GM21717 (cell line): ENCODE results near the gene PACRG.
"Not testable (repeated sequence)": the region's sequence is repeated elsewhere in the genome, so short reads cannot be mapped to it uniquely, and the experiment has no call there.

Source experiments
- ATAC-seq: cut with Tn5 transposase; IDR thresholded peaks from one replicate; pipeline ENCODE4 v1.9.1; 2021; ENCODE audit warnings: mild to moderate bottlenecking, moderate library complexity; ENCODE audit not compliant: unreplicated experiment

Gene PACRG

GRCh38 chr6:162727322-162728182 lies at the start of gene PACRG, which contains the start of gene PRKN:
Gene PACRG (plus strand): TSS chr6:162727974.
Gene PRKN (minus strand): TSS chr6:162727766.
- peak; percentile 98 for ATAC-seq

DNA sequence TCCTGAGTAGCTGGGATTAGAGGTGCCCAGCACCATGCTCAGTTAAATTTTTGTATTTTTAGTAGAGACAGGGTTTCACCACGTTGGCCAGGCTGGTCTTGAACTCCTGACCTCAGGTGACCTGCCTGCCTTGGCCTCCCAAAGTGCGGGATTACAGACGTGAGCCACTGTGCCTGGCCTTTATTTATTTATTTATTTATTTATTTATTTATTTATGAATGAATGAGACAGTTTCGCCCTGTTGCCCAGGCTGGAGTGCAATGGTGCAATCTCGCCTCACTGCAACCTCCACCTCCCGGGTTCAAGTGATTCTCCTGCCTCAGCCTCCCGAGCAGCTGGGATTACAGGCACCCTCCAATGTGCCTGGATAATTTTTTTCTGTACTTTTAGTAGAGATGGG lies 48.9 kb upstream of the PACRG start:
- ATAC-seq, result not testable (repeated sequence)

DNA sequence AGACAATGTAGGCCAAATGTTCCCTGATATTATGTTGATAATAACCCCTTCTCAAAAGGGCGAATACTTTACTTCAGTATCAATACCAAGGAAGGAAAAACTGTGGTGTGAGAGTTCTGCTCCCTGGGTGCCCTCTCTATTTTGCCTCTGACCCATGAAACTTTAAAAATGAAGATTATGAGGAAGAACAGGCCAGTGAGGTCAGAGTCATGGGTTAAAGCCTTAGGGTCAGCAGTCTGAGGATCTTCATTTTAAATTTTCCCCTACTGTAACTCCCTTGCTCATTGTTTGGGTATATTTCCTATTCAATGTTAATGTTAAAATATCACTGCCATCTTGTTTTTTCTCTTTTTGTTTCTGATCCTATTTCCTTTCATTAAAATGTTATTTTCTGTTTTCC lies 48.1 kb upstream of the PACRG start:
- no peak for ATAC-seq

GRCh38 chr6:162680367-162680766 lies 47.4 kb upstream of the PACRG start:
- no peak for ATAC-seq

DNA sequence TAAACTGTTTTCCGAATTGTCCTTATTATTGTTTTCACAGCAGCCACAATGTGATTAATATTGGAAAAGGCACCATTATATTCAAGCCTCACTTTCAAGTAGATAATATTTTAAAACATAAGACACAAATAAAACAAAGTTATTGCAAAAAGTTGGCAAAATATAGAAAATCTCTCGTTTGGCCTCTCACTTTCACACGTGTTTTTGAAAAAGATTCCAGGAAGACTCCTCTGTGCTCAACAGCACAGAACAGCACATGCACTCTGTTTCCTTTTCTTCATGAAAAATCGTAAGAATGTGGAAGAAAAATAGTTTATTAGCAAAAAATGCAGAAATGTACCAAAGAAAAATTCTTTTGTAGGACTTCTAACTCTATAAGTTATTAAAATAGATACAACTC lies 46.9 kb upstream of the PACRG start:
- no peak for ATAC-seq

DNA sequence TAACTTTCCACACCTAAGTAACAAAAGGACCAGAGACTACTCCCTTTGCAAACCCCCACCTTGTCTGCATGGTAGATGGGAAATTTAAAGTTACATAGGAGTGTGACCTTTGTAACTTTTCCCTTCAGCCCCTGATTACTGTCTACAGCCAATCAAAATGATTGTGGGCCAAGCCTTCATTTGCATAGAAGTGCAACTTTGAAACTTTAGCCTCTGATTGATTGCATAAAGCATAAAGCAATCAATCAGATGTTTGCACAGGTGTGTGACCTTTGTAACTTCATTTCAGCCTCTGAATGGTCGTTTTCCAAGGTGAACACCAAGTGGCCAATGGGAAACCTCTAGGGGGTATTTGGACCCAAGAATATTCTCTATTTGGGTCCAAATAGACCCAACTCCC lies 46.3 kb upstream of the PACRG start:
- no peak for ATAC-seq

- no peak for ATAC-seq
These were observed 44.6 kb upstream of the PACRG start for GRCh38 chr6:162683135-162683534.

- ATAC-seq, result no peak
These were observed 43.7 kb upstream of the PACRG start for GRCh38 chr6:162684052-162684451.

GRCh38 chr6:162684961-162685360 lies 42.8 kb upstream of the PACRG start:
- no peak for ATAC-seq

DNA sequence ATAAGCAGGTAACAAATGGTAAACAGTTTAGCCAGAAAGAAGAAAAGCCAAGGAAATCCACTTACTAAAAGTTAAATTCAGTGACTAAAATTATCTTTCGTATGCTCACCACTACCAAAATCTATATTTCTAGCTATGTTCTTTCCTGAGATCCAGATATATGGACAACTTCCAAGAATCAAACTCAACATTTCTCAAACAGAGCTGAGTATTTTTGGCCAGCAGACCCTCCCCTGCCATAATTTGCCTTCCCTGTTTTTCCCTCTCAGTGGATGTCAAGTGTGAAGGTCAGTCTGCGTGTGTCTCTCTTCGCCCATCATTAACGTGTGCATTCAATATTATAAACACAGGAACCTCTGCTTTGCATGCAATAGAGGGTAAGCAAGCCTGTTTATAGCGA lies 42.2 kb upstream of the PACRG start:
- no peak for ATAC-seq

- ATAC-seq, result no peak
These were observed 38.9 kb upstream of the PACRG start for GRCh38 chr6:162688751-162689345.

- no peak for ATAC-seq
These were observed 37.6 kb upstream of the PACRG start for GRCh38 chr6:162690158-162690557.

GRCh38 chr6:162697872-162698403 lies 29.8 kb upstream of the PACRG start:
- no peak for ATAC-seq

DNA sequence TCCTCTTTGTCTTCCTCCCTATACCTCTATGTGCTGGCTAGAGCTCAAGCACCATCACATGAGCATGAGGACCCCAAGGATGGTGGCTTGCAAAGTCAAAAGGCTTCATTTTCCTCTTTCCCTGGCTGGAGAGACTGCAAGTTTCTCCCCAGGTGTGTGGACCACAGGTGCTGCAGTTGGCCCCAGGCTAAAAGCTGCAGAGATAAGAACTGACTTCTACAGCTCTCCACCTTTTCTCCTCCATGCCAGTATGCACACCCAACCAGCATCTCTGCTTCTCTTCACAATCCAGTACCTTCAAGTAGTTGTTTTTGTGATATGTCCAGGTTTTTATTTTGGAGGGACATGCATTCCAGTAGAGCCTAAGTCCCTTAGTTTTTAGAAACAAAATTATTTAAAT lies 29.3 kb upstream of the PACRG start:
- ATAC-seq, result no peak

DNA sequence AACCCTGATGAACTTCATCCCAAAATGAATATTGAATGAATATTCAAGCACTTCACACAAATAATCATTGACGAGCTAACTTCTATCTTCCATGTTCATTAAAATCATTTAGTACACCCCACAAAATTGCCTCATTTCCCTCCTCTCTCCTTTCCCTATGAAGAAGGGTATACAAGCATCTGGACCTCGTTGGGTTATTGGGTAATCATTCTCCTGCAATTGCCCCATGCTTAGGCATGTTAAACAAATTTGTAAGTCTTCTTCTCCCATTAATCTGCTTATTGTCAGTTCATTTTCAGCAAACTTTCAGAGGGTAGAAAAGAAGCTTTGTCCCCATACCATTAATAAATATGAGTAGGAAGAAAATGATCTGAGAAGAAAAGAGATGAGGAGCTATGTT lies 27.8 kb upstream of the PACRG start:
- no peak for ATAC-seq

- ATAC-seq, result no peak
These were observed 26.8 kb upstream of the PACRG start for GRCh38 chr6:162700966-162701365.

DNA sequence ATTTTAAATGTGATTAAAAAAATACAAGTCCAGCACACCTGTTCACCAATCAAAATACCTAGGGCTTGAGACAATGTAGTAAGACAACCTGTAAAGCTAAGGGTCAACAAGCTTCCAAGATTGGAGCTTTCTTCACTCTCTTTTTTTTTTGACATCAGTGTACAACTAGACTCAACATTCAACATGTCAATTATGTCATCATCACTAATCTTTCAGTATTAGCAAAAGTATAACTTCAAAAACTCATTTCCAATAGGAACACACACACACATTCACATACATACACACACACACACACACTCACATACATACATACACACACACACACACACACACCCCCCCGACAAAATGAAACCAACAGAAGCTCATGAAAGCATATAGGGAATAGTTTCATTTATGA lies 26.2 kb upstream of the PACRG start:
- ATAC-seq, result no peak

- ATAC-seq, result no peak
These were observed 25.3 kb upstream of the PACRG start for GRCh38 chr6:162702446-162702845.

DNA sequence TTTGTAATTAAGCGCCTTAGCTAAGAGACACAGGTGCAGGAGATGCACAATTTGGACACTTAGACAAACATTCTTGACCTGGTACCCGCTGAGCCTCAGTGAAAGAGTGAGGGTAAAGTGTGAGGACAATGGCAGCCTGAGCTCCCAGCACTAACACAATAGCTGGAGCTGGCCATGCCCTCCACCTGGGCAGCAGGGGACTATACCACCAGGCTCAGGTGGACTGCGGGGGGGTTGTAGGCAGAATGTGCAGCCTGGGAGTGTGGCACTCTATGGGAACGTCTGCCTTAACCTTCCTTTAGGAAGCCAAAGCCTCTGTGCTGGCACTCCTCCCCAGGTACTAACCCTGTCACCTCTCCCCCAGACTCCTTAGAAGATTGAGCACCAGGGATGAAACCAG lies 23.8 kb upstream of the PACRG start:
- ATAC-seq, result no peak

GRCh38 chr6:162705736-162706135 lies 22.0 kb upstream of the PACRG start:
- no peak for ATAC-seq

GRCh38 chr6:162706232-162706631 lies 21.5 kb upstream of the PACRG start:
- ATAC-seq, result no peak

DNA sequence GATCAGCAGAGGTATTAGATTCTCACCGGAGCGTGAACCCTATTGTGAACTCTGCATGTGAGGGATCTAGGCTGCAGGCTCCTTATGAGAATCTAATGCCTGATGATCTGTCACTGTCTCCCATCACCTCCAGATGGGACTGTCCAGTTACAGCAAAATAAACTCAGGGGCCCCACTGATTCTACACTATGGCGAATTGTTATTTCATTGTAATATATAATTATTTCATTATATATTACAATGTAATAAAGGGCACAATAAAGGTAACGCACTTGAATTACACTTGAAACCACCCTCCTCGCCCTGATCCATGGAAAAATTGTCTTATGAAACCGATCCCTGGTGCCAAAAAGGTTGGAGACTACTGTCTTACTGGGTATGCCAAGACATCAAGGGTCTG lies 18.8 kb upstream of the PACRG start:
- no peak for ATAC-seq
